ENCODE results near the gene OR2A7.

- TF ChIP-seq CTCF (IDR thresholded peaks at IDR 0.05; ENCODE audit: low read length) (no peak), EZH2 (IDR thresholded peaks at IDR 0.05; ENCODE audit: borderline replicate concordance, low read length) (no peak)
These were observed 8.5 kb downstream of the OR2A7 start for GRCh38 chr7:144256112-144256511.
